NCI-H446 treated with DMSO at 0.1 percent for 48 hours (cell line): ENCODE results near the gene DCANP1.
A peak's percentile ranks its signal among the peaks of the same experiment; 100 is the strongest.

Experiments used
- DNase-seq: peaks from one replicate; lab custom pipeline; 2025; lab: John Stamatoyannopoulos, UW

The DCANP1 gene

DNA sequence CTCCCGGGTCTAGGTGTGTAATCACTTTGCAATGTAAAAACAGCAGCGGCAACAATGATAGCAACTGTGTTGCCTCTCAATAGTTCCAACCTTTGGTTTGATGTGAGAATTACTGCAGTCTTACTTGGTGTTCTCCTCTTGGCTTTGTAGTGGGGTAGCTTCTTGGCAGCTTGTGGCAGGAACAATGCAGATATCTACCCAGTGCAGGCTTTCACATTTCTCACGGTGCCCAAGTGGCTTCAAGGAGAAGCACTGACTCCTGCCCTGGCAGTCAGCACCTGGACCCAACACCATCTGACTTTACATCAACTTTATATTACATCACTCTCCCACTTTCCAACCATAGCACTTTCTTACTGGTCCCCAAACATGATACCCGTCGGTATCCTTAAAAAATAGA lies 33.4 kb upstream of the DCANP1 start:
- DNase-seq = no peak

DNA sequence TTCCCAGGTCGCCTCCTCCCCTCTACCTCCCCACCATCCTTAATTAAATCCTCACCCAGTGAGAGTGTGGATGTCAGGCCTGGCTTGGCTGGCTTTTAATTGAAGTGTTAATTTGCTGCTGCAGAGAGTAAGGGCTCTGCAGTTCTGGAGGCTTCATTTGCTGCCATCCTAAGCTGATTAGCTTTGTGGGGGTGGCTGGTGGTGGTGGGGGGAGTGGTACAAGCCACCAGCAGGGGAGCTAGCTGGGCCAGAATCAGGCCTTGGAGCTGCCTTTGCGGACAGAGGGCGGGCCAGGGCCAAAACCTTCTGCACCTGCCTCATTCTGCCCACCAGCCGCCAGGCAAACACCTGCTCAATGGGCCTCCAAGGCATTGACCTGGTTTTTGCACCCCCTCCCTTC lies 31.8 kb upstream of the DCANP1 start:
- DNase-seq = no peak

DNA sequence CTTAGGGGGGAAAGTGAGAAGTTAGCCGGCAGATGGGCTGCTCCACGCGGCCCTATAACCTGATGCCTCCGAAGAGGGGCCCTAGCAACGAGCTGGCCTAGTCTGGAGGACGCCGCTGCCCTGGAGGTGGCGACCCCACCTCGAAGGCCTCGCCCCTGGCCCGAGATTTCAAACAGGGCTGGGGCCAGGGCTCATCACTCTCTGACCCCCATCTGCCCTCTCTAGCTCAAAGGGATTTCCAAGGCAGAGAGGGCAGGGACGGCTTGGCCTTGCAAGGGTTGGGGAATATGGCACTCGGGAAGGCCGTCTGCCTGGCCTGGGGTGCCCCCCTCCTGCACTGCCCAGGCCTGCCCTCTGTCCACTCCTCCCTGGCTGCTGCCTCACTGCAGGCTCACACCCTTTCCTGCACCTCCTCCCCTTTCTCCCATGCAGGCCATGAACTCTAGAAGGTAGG lies 30.5 kb upstream of the DCANP1 start:
- DNase-seq = no peak

DNA sequence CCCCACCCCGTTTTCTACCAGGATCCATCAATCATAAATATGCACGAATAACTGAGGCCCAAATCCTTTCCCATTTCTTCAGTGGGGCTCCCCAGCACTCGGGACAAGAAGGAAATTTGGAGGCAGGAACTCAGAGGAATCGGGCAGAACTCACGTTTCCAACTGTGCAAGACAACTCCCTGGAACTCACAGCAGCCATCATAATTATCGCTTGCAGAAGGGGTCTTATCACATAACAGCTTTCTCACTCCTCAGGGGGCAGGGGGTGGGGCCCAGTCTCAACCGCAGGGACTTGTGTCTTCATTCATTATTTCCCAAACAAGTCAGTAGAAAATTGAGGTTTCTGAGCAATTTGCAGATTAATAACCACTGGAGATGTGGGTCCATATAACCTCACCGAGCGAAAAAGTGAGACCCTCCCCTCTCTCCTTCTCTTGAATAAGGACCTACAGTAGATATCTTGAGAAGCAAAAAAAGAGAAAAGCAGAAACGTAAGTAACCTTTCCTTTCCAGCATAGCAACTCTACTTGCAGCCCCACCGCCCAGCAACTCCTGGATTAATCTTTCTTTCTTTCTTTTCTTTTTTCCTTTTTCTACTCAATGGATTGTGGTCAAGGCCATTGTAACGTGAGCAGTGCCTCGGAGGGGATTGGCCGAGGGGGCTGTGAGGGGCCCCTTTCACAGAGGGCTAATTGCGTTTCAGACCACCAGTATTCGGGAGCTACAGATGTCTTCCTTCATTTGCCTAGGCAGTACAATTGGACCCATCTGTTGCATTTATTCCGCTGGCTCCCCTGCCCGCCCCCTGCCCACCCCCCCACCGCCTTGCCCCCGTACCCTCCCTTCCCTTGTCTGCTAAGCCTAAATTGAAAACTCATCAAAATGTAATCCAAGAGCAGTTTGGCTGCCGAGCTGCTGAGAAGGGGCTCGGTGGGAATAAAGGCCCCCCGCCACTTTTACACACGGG lies 29.8 kb upstream of the DCANP1 start:
- DNase-seq = no peak

DNA sequence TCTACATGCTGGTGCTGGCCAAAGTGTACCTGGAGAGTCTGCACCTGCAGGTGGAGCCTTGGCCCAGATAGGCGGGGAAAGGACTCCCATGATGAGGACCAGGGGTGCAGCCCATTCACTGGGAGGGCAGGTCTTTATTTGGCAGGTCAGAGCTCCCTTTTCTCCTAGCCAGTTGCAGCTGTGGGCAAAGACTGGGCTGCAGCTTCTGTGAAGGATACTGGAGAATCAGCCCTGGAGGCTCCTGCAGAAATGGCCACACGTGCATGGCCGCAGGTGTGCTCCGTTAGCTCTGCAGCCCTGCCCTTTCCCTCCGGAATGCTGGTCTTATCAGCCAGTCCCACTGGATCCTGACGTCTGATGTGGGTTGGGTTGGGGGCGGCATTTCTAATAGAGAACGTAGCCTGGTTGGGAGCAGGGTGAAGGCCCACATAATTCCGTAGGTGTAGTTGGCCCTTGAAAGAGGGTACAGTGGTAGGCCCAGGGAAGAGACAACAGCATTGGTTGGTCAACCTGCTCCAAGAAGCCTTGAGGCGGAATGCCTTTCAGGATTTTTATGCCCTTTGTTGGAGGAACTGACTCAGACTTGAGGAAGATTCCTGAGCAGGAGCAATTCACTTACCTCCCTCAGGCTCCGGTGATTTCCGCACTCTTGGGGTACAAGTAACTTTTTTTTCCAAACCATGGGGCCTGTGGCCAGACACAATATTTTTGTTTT lies 27.0 kb upstream of the DCANP1 start:
- DNase-seq = no peak

DNA sequence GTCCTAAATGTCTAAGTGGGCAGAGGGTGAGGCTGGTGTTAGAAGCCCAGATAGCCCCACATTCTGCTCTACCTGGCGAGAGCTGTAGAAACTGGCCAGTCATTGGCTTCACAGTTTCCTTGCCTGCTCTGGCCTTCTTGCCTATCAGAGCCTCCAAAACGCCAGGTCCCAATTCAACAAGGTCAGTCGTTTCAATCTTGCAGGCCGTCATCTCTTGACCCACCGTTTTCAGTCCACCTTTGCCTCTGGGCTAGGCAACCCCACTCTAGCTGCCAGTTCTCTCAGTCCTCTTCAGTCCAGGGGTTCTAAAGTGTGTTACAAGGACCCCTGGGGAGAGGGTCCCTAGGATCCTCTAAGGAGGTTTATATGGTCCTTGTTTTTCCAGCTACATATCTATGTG lies 25.0 kb upstream of the DCANP1 start:
- no peak for DNase-seq

DNA sequence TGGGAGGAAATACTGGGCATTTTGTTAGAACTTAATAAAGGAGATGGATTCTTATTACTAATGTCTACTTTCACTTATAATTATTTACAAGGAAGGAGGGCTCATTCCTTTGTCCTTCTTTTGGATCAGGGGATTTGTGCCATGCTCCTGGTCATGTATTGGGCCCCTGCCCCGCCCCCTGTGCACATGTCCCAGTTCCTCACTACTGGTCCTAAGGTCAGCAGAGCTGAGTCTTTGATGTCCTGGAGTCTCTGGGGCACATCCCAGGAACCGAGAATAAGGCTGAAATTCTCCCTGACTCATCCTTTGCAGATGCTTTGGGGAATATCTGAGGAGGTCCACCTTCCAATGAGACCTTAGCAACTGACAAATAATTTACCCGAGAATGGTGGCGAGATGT lies 24.6 kb upstream of the DCANP1 start:
- DNase-seq = no peak

DNA sequence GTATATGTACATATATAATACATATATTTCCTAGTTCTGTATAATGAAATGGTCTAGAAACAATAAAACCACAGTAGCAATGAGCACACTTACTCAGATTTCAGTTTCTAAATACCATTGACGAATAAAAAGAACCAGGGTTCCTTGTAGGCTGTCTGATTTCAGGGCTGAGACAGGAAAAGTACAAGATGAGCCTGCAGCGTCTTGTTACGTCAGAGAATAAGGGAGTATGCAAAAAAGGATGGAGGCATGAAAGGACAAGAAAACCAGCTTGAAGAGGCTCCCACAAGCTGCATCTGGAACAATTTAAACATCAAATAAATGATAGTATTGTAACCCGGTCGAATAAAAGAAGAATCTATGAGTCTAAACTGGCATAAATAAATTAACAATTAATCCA lies 22.8 kb upstream of the DCANP1 start:
- no peak for DNase-seq

DNA sequence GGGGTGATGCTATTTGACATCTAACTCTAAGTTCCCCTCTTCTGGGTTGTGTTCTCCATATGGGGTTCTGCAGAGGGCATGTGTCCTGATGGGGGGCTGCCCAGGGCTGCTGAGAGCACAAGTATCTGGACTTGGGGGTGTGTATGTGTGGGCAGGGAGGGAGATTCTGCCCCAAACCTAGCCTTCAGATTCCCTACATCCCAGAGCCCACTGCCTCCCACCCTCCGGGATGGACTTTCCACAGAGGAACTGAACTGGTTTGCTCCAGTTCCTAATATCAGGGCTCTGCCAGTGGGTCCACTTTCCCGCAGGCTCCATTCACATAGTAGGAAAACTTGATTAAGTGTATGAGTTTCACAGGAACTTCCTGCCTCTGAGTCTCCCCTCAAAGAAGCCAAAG lies 21.4 kb upstream of the DCANP1 start:
- no peak for DNase-seq

DNA sequence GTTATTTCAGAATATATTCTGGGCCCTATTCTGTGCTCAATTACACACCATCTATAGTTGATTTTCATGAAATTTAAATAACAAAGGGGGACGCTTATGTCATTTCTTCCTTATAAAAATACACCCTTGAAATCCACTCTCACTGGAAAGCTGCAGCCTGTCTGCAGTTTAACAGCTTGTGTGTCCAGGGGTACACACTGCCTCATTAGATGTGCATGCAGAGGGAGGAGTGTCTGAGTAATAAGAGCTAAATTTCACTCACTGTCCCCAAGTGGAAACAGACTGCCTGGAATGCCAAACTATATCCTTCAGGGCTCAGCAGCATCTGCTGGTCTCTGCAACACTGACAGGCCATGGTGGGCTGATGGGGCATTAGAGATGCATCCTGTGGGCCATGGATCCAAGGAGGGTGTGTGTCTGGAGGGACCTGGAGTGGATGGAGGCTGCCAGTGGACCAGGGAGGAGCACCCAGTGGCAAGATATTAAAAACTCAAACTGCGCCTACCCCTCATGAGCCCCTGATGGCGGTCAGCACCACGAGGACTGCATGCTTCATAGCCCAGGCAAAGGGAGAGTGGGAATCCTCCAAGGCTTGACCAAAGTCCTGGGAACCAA lies 20.8 kb upstream of the DCANP1 start:
- no peak for DNase-seq

DNA sequence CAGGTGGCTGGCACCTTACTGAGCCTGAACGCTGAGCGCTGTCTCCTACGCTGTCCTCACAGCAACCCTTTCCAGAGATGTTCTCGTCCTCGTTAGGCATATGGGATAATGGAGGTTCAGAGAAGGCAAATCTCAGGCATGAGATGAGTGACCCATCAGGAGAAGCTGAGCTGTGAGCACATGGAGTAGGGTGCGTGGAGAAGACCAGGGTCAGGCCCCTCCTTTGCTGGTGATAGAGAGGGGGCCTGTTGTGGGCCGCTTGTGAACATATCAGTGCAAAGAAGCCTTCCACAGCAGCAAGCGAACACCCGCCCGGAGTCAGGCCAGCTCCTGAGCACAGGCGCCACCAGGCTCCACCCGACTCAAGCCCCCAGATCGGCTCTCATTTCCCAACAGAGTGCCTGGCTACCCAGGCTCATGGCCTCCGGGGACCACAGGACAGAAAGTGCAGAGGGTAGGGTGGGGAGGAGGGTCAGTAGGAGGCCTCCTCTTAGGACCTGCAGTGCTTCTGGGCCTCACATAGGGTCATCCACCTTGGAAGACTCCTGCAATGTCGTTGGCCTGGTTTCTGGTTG lies 20.0 kb upstream of the DCANP1 start:
- no peak for DNase-seq

DNA sequence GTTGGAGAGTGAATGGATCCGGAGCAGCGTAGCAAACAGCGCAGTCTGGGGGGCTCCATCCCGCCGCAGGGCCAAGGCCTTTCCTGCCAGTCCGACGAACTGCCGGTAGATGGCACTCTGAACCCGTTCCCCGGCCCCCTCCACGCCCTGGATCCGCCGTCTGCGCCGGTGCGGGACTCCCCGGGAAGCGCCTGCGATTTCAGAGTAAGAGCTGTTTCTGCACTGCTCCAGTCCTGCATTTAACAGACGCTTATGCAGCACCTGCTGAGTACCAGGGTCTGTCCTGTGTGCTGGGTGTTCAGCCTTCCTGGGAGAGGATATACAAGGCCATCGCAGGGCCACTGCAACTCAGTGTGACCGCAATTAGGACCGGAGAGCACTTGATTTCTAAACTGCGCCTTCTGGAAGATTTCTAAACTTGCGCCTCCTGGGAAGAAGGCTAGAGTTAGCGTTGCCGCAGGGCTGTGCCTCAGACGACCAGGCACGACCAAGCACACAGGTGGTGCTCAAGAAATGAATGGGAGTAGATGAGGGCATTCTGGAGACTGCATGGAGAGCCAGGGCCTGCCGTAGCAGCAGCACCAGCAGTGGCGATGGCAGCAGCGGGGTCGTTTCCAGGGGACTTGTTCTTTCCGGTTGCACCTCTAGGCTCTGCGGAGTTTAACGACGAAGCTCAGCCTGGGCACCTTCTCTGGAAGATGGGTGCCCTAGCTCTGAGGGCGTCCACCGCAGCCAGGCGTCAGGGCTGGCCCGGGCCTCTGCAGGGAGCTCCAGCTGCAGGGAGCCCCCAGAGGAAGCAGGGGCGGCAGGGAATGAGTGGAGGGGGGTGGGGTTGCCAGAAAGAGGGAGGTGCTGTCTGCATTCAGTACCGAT lies 19.3 kb upstream of the DCANP1 start:
- no peak for DNase-seq

DNA sequence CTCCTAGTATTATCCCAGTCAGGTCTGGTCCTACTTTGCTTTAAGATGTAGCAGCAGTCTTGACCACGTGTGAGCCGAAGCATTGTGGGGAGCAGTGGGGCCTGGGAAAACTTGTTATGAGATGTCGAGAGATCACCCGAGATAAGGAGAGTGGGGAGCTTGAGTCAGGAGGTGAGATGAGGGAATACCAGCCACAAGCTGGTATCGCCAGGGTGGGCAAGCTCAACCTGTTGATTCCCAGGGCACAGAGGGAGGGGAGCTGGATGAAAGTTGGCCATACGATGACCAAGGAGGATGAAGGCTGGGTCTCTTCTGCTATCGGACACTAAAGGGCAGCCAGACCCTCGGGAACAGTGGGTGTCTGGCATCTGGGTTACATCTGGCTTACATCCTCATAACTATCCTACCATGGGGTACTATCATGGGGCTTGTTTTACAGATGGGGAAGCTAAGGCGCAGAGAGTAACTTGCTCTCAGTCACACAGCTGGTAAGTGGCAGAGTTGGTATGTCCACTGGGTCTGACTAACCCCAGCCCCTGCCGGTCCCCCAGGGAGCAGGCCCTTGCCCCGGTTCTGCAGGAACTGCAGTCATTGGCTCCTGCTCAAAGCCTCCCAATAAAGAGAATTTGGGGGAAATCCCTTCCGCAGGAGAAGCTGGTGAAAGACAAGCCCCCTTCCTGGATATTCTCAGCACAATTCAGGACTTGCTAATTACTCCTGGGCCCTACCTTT lies 18.4 kb upstream of the DCANP1 start:
- no peak for DNase-seq

DNA sequence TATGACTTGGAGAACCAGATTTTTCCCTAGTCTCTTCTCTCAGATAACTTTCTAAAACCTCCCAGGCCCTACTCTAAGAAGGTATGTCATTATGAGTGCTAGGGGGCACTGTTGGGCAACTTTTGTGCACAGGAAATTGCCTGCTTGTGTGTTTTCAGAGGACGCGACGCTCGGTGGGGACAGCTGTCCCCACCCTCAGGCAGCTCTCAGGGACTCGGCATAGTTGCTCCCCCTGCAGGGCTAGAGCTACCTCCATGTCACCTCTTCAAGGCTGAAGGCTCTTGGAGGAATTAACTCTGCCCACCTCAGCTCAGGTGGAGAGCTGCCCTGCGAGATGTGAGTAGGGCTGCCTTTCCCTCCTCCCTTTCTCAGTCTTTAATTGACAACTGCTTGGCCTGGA lies 15.2 kb upstream of the DCANP1 start:
- peak; percentile 21 for DNase-seq

DNA sequence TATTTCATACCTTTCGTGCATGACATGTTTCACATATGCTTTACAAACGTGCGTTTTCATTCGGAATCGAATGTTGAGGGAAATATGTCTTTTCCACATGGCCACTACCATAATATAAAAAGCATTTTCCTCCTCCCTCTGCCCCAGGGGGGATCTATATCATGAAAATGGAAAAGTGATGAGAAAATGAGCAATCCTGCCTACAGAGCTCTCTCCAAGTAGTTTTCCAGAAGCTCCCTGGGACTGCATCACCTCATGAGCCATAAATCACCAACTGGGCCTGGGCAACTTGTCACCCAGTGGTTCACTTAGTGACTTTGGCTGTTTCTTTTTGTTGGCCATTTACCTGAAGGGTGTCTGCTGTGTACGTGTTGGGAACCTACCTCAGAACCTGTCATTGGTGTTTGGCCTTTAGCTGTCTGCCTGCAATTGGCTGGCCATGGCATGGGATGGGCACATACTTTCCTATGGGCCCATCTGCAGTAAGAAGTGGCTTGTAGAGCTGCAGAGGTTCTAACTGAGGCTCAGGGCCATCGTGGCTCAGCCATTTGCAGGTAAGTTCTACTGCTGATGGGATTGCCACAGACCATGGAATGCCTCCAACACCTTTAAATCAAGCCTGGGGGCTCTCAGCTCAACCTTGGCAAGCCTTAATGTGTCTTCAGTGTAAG lies 14.5 kb upstream of the DCANP1 start:
- DNase-seq = no peak

DNA sequence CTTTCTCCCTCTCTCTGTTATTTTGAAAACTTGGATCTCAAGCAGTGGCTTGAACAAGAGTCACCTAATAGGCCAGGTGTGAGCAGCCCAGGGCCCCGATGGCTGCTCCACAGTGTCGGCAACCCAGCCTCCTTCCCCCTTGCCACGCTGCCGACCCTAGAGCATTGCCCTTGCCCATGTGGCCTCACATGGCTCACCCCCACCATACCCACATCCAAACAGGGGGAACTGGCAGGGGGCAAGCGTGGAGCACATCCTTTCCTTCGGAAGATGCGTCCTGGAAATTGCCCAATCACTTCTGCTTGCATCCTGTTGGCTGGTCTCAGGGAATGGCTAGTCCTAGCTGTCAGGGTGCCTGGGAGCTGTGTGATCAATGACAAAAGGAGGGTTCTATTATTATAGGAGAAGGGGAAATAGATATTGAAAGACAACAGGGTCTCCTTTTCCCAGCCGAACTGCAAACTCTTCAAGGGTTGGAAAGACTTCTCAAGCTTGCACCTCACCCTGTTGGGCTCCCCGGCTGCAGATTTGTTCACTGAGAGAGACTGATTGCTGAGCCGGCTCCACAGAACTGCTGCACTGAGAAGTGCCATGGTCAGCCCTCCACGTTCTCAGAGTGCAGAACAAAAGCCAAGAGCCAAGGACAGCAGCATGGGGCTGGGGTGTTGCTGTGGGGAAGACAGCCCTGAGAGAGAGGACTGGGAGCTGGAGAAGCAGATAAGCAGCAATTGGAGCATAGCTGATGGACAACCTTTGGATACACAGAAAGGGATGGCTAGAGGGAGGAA lies 13.3 kb upstream of the DCANP1 start:
- no peak for DNase-seq

DNA sequence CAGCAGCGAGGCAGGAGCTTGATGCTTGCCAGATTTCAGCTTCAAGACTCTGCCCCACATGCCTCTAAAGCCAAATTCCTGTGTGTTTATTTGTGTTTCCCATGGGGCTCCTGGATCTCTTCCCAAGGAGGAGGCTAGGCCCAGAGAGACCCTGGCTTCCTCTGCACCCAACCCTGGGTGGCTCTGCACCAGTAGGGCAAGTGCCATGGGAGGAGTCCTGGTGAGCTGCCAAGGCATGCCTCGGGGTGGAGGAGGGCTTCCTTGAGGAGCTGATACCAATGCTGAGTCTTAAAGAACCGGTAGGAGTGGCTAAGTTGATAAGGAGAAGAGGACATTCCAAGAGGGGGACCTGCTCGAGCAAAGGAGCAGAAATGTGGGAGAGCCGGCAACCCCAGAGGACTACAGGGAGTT lies 11.8 kb upstream of the DCANP1 start:
- no peak for DNase-seq

DNA sequence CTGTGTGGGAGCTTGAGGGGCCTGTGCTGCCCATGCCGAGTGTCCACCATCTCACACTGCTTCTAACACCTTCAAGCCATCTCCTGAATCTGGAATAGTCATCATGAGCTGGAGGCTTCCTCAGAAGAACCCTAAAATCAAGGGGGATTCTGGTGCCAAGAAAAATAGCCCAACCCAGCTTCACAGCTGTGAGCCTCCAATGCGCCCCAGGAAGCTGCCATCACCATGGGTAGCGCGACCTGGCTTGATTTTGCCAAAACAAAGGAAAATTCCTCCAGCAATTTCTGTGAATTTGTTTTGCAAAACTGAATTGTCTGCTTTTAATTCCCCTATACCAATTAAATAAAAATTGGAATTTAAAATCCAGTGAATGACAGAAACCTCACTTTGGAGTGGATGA lies 11.2 kb upstream of the DCANP1 start:
- DNase-seq = no peak

DNA sequence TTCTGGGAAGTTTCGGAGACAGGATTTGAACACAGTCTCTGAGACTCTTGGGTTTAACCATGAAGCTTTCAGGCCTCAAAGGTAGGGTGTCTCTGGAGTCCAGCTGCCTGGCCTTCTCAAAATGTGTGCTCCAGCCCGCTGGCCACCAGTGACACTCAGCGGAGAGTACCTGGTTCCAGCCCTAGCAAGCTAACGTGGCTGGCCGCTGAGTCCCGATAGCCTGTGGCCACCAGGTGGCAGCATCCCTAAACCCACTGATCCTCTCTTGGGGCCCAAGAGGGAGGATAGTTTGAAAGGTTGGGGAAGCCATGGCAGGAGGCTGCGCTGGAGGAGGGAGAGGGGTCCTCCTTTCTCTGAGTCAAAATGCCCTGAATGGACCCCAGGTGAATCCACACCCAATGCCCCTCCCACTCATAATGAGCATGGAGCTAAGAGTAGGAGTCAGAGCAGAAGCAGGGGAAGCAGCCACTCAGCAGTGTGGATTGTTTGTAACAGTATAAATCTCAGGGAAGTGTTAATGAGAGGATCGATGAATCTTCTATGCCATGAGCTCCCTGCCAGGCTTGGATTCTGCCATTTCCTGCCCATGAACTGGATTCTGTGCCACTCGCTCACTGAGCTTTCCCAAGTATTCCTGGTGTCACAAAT lies 10.4 kb upstream of the DCANP1 start:
- no peak for DNase-seq
